Caco-2 (cell line): ENCODE measurements around the gene LAGE3. TPM values are rescaled to one million over a fixed set of nuclear protein-coding genes. Genes with fewer than 3 reads are reported as not detected.

Experiments used
- BruUV-seq: library from RNA; stranded (reverse); fragments of 400-500 nt; replicated peaks from 2 replicates; lab custom pipeline; 2021; lab: Mats Ljungman, UMichigan
- CTCF ChIA-PET: fragments of 300-600 bp; sonication (Branson Sonifier 250); formaldehyde crosslinking; loops from one replicate; lab custom pipeline; 2022; ENCODE audit warnings: antibody characterized with exemption; lab: Charles Lee
- POLR2A ChIA-PET: fragments of 300-600 bp; sonication (Branson Sonifier 250); formaldehyde crosslinking; loops from one replicate; lab custom pipeline; 2022; ENCODE audit warnings: antibody characterized with exemption; lab: Charles Lee
- DNase-seq, 2 experiments: peaks; one replicate each; pipeline versions ENCODE4 v3.0.0 to v3.0.0-alpha.2; 2020 to 2022
- H3K27me3 ChIP-seq: replicated peaks from 2 replicates; pipeline ENCODE4 v1.6.0; 2011; ENCODE audit warnings: low read length; ENCODE audit not compliant: control insufficient read depth, insufficient read depth
- H3K36me3 ChIP-seq: 2 replicates; pipeline ENCODE4 v1.5.1; 2011; ENCODE audit warnings: low read length; ENCODE audit not compliant: control insufficient read depth, insufficient read depth
- H3K4me1 ChIP-seq: fragments of 250-450 bp; sonication (Bioruptor Pico); 2 replicates; pipeline ENCODE4 v1.5.1; 2020; ENCODE audit warnings: mild to moderate bottlenecking
- H3K4me3 ChIP-seq: 2 replicates; pipeline ENCODE4 v1.5.1; 2011; ENCODE audit warnings: low read depth, mild to moderate bottlenecking, control low read depth, low read length
- H3K9me3 ChIP-seq: fragments of 250-450 bp; sonication (Bioruptor Pico); 2 replicates; pipeline ENCODE4 v1.5.1; 2020; ENCODE audit warnings: mild to moderate bottlenecking, moderate library complexity
- H3K27ac Mint-ChIP-seq: one replicate; pipeline ENCODE4 v1.8.0; 2022; ENCODE audit warnings: mixed read lengths; ENCODE audit not compliant: unreplicated experiment
- H3K27me3 Mint-ChIP-seq: one replicate; pipeline ENCODE4 v1.8.0; 2022; ENCODE audit warnings: mixed read lengths; ENCODE audit not compliant: insufficient read depth, unreplicated experiment
- H3K36me3 Mint-ChIP-seq: one replicate; pipeline ENCODE4 v1.8.0; 2022; ENCODE audit warnings: mild to moderate bottlenecking, mixed read lengths; ENCODE audit not compliant: insufficient read depth, unreplicated experiment
- H3K4me1 Mint-ChIP-seq: one replicate; pipeline ENCODE4 v1.8.0; 2022; ENCODE audit warnings: low read depth, mixed read lengths; ENCODE audit not compliant: unreplicated experiment
- H3K4me3 Mint-ChIP-seq: one replicate; pipeline ENCODE4 v1.8.0; 2022; ENCODE audit warnings: mild to moderate bottlenecking, moderate library complexity, mixed read lengths; ENCODE audit not compliant: unreplicated experiment
- H3K9me3 Mint-ChIP-seq: one replicate; pipeline ENCODE4 v1.8.0; 2022; ENCODE audit warnings: mixed read lengths; ENCODE audit not compliant: unreplicated experiment
- CTCF ChIP-seq, 2 experiments: fragments of 200-600 bp in 1 of 2; IDR thresholded peaks; 1 replicate in 1 of 2; 2 replicates in 1 of 2; pipeline versions ENCODE4 v1.5.1 to v1.8.0; 2011 to 2022; ENCODE audit warnings: antibody characterized with exemption in 1 of 2, control low read depth in 1 of 2, inconsistent platforms in 1 of 2, low read depth in 1 of 2, low read length in 1 of 2, mild to moderate bottlenecking in 1 of 2, moderate library complexity in 1 of 2; ENCODE audit not compliant: insufficient read depth in 1 of 2, severe bottlenecking in 1 of 2, unreplicated experiment in 1 of 2
- intact Hi-C: fragments of 100-400 bp; cut with micrococcal nuclease; formaldehyde crosslinking; loops from one replicate; pipeline ENCODE4 v1.10.0; 2022; ENCODE audit not compliant: unreplicated experiment
- total RNA-seq: library from RNA; stranded (reverse); gene quantifications from 2 replicates; pipeline ENCODE4 v1.2.3, GENCODE V29; 2022

The LAGE3 gene
- total RNA-seq, 1 experiment from 2014 or later, result 26.0 TPM

GRCh38 chrX:154477891-154478477 is 1.1 kb downstream of the LAGE3 start:
- Mint-ChIP-seq H3K4me3 (peak overlapping the region; percentile 76), H3K27ac (peak overlapping the region; percentile 86), H3K27me3 (no peaks in the 10 kb centered on the region), H3K36me3 (peaks cover 31% of the 10 kb centered on the region), H3K9me3 (no peaks in the 10 kb centered on the region), H3K4me1 (no peaks in the 10 kb centered on the region)
- TF ChIP-seq CTCF (IDR thresholded peaks at IDR 0.05; ENCODE audit: insufficient read depth in 1 of 2, low read depth in 1 of 2, low read length in 1 of 2, severe bottlenecking in 1 of 2, unreplicated experiment in 1 of 2), result no peak
- no peak for DNase-seq
- H3K9me3 ChIP-seq, result no peaks in the 10 kb centered on the region
- intact Hi-C loops, result loop anchor here (5.0 kb wide), 1 partner anchor 39 kb away; the partner anchor contains the start of gene FAM3A
- no peaks in the 10 kb centered on the region for H3K27me3 ChIP-seq
- H3K4me1 ChIP-seq, result no peaks in the 10 kb centered on the region
- H3K36me3 ChIP-seq, result no peaks in the 10 kb centered on the region
- ChIA-PET POLR2A (interaction anchor here (1.0 to 1.1 kb wide), 3 partner anchors 9 to 105 kb away, joined by 3 to 16 read pairs (median 4); partner anchors contain the start of gene SLC10A3), CTCF (interaction anchor here (1.0 to 1.1 kb wide), 2 partner anchors 13 to 49 kb away, joined by 3 read pairs; partner anchors contain the start of gene SLC10A3)
- BruUV-seq, result TSS peak; percentile 92
- peak overlapping the region; percentile 64 for H3K4me3 ChIP-seq

GRCh38 chrX:154476821-154477220 is 2.3 kb downstream of the LAGE3 start:
- no peaks in the 10 kb centered on the region for H3K36me3 ChIP-seq
- H3K27me3 ChIP-seq, result no peaks in the 10 kb centered on the region
- DNase-seq, result no peak
- Mint-ChIP-seq H3K4me3 (no peak overlapping the region), H3K27me3 (no peaks in the 10 kb centered on the region), H3K4me1 (no peaks in the 10 kb centered on the region), H3K27ac (no peak overlapping the region), H3K9me3 (no peaks in the 10 kb centered on the region), H3K36me3 (peaks cover 34% of the 10 kb centered on the region)
- CTCF ChIA-PET, result no interaction called here
- POLR2A ChIA-PET, result no interaction called here
- no peak overlapping the region for H3K4me3 ChIP-seq
- no TSS peak for BruUV-seq
- no peaks in the 10 kb centered on the region for H3K4me1 ChIP-seq
- H3K9me3 ChIP-seq, result no peaks in the 10 kb centered on the region
- intact Hi-C loops, result loop anchor here (5.0 kb wide), 1 partner anchor 40 kb away; the partner anchor contains the start of gene FAM3A
- no peak for TF ChIP-seq CTCF (IDR thresholded peaks at IDR 0.05; ENCODE audit: insufficient read depth in 1 of 2, low read depth in 1 of 2, low read length in 1 of 2, severe bottlenecking in 1 of 2, unreplicated experiment in 1 of 2)

- no peaks in the 10 kb centered on the region for H3K4me1 Mint-ChIP-seq
- no peak overlapping the region for H3K4me3 Mint-ChIP-seq
- H3K36me3 ChIP-seq, result no peaks in the 10 kb centered on the region; the same call in 1 of the 2 replicates
- no peak overlapping the region for H3K4me3 ChIP-seq
- POLR2A ChIA-PET, result interaction anchor here (0.5 to 0.6 kb wide), 2 partner anchors 14 to 38 kb away, joined by 3 to 6 read pairs; no protein-coding TSS in a partner anchor
- H3K27me3 Mint-ChIP-seq, result no peaks in the 10 kb centered on the region
- intact Hi-C loops, result no loop called here
- CTCF ChIA-PET, result no interaction called here
- H3K27ac Mint-ChIP-seq, result no peak overlapping the region
- H3K9me3 ChIP-seq, result no peaks in the 10 kb centered on the region
- no TSS peak for BruUV-seq
- peaks cover 26% of the 10 kb centered on the region for H3K36me3 Mint-ChIP-seq
- no peaks in the 10 kb centered on the region for H3K4me1 ChIP-seq
- TF ChIP-seq CTCF (IDR thresholded peaks at IDR 0.05; ENCODE audit: insufficient read depth in 1 of 2, low read depth in 1 of 2, low read length in 1 of 2, severe bottlenecking in 1 of 2, unreplicated experiment in 1 of 2), result no peak
- no peaks in the 10 kb centered on the region for H3K27me3 ChIP-seq
- no peak for DNase-seq
- no peaks in the 10 kb centered on the region for H3K9me3 Mint-ChIP-seq
Observed at GRCh38 chrX:154473683-154474082, 5.4 kb downstream of the LAGE3 start.
